Activated CD4-positive, alpha-beta T cell treated with anti-CD3 and anti-CD28 coated beads, Interleukin-2, amount 50 U/mL, for 24 hours (primary cell): ENCODE results near the gene UBE2R2.
"Not testable (repeated sequence)": the region's sequence is repeated elsewhere in the genome, so short reads cannot be mapped to it uniquely, and the experiment has no call there.

Source experiments
- DNase-seq, 2 donors: peaks; one replicate each; pipeline ENCODE4 v3.0.0-alpha.2; 2020; ENCODE audit warnings: low read depth in 1 of 2, low spot score in 1 of 2

The UBE2R2 gene

GRCh38 chr9:33924978-33925797 lies 108.2 kb downstream of the UBE2R2 start:
- DNase-seq: no peak

- DNase-seq: no peak
Observed at GRCh38 chr9:33926746-33927485, 110.0 kb downstream of the UBE2R2 start.

DNA sequence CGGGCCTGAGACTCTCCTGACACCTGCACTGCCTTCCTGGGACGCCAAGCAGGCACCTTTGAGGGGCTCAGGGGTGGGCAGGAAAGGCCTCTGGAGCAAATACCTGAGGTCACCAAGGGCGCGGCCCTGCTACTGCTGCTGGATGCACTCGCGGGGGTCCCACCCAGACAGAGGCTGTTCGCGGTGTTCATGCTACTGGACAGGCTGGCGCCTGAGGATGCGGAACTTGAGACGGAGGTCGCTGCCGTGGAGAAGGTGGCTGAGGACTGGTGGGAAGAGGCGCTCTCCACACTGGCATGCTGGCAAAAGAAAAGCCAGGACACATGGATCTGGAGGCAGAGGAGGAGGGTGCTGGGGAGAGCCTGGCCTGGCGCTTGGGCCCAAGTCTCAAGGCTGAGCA lies 110.7 kb downstream of the UBE2R2 start:
- DNase-seq: no peak

DNA sequence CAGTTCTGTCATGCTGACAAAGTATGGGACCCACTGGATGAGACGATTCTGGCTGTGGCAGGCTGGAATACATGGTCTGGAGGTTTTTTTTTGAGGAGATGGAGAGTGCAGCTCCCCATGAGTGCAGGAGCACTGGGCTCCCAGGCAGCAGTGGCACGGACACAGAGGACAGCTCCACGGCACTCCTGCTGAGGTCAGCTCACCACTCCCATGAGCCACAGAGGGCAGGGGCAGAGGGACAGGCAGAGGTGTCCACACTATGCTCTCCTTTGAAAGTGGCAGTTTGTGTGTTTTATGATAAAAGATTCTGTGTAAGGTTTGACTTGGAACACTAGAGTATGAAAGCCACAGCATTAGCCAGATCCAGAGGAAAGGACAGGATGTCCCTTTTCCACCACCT lies 114.4 kb downstream of the UBE2R2 start:
- no peak for DNase-seq

DNA sequence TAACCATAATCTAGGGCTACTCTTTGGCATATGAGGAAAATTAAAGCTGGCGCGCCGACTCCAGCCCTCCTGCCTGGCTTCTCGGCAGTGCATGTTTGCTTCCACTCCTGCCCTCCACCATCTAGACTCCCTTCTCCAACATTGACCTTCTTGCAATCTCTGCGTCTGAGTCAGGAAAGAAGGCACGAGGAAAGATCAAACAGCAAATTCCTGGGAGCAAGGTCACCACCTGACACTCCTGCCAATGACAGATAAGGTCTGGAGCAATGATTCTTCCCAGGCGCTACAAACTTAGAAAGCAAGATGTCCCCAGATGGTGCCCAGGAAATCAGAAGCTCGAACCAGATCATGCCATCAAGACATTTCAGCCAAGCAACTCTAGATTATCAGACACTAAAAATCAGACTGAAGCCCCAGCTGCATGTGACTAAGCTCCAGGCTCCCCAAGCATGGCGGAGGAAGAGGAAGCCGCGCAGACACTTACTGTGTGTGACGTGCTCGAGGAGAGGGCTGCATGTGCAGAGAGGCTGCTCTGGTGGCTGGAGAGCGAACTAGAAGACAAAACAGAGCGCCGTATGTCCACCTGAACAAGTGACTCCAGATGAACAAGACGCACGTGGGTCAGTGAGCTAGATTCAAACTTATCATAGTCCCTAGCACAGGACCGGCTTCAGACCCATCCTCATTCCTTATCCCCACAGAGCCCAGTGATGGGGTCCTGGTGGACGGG lies 115.3 kb downstream of the UBE2R2 start:
- DNase-seq: no peak

- DNase-seq: no peak
Observed at GRCh38 chr9:33934188-33934878, 117.4 kb downstream of the UBE2R2 start.

- DNase-seq: no peak
Observed at GRCh38 chr9:33939924-33940874, 123.2 kb downstream of the UBE2R2 start.

DNA sequence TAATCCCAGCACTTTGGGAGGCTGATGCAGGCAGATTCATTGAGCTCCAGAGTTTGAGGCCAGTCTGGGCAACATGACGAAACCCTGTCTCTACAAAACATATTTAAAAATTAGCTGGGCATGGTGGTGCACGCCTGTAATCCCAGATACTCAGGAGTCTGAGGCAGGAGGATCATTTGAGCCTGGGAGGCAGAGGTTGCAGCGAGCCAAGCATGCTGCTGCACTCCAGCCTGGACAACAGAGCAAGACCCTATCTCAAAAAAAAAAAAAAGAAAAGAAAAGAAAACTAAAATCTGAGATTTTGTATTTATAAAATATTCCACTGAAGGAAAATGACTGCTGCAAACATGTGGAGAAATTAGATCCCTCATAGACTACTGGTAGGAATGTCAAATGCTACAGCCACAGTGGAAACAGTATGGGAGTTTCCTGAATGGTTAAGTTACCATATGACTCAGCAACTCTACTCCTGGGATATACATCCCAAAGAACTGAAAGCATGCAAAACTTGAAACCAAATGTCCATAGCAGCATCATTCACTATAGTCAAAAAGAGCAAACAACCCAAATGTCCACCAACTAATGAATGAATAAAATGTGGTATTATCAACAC lies 125.6 kb downstream of the UBE2R2 start:
- no peak for DNase-seq

GRCh38 chr9:33943389-33943788 lies 126.4 kb downstream of the UBE2R2 start:
- DNase-seq: no peak

- DNase-seq: no peak
Observed at GRCh38 chr9:33946779-33947535, 130.0 kb downstream of the UBE2R2 start.

DNA sequence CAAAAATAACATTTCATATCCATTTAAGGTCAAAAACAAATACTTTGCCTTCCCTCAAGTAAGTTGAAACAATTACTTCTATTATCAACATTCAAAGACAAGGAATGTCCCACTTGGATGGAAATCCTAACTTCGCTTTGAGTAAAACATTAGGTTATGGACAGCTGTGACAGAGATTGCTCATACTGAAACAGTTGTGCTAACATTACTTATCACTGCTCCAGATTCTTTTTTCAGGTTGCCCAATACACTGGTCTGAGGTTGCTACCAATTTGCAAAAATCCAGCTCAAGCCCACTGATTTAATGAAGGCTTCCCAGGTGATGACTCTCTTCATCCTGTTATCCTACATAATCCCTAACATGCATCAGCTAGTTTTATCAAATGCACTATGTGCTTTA lies 133.4 kb downstream of the UBE2R2 start:
- no peak for DNase-seq

- no peak for DNase-seq
Observed at GRCh38 chr9:33952066-33952465, 135.1 kb downstream of the UBE2R2 start.

GRCh38 chr9:33956544-33956943 lies 139.6 kb downstream of the UBE2R2 start:
- DNase-seq: no peak

GRCh38 chr9:33959725-33960124 lies 142.8 kb downstream of the UBE2R2 start:
- no peak for DNase-seq

DNA sequence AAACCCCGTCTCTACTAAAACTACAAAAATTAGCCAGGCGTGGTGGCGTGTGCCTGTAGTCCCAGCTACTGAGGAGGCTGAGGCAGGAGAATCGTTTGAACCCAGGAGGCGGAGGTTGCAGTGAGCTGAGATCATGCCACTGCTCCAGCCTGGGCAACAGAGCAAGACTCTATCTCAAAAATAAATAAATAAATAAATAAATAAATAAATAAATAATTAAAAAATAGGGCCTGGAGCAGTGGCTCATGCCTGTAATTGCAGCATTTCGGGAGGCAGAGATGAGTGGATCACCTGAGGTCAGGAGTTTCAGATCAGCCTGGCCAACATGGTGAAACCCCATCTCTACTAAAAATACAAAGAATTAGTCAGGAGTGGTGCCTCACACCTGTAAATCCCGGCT lies 145.5 kb downstream of the UBE2R2 start:
- DNase-seq: not testable (repeated sequence)

- DNase-seq: no peak
Observed at GRCh38 chr9:33964086-33964768, 147.3 kb downstream of the UBE2R2 start.
